ENCODE data around the gene GABRB2.

DNA sequence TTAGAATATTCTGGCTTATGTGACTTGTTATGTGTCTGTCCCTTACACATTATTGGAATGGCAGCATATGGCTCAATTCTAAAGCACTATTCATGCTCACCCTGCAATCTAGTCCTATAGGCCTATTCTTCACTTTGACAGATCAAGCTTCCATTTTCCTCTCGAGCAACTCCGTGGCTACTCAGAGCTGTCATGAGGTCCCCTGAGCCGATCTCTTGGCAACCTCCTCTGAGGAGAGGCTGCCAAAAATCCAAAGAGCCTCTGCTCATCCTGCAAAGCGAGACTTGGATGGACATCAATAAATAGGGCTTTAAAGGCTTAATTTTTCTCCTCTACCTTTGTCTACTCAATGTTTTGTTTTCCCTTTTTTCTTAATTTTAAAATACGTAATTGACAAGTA, 163.8 kb downstream of the GABRB2 start:
- TF ChIP-seq, protein P1, sequence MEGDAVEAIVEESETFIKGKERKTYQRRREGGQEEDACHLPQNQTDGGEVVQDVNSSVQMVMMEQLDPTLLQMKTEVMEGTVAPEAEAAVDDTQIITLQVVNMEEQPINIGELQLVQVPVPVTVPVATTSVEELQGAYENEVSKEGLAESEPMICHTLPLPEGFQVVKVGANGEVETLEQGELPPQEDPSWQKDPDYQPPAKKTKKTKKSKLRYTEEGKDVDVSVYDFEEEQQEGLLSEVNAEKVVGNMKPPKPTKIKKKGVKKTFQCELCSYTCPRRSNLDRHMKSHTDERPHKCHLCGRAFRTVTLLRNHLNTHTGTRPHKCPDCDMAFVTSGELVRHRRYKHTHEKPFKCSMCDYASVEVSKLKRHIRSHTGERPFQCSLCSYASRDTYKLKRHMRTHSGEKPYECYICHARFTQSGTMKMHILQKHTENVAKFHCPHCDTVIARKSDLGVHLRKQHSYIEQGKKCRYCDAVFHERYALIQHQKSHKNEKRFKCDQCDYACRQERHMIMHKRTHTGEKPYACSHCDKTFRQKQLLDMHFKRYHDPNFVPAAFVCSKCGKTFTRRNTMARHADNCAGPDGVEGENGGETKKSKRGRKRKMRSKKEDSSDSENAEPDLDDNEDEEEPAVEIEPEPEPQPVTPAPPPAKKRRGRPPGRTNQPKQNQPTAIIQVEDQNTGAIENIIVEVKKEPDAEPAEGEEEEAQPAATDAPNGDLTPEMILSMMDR (IDR thresholded peaks at IDR 0.05; ENCODE audit: insufficient read depth, low read length), result no peak
- no peak for TF ChIP-seq GABPA (IDR thresholded peaks at IDR 0.05; ENCODE audit: low read depth)
- TF ChIP-seq, protein P2, sequence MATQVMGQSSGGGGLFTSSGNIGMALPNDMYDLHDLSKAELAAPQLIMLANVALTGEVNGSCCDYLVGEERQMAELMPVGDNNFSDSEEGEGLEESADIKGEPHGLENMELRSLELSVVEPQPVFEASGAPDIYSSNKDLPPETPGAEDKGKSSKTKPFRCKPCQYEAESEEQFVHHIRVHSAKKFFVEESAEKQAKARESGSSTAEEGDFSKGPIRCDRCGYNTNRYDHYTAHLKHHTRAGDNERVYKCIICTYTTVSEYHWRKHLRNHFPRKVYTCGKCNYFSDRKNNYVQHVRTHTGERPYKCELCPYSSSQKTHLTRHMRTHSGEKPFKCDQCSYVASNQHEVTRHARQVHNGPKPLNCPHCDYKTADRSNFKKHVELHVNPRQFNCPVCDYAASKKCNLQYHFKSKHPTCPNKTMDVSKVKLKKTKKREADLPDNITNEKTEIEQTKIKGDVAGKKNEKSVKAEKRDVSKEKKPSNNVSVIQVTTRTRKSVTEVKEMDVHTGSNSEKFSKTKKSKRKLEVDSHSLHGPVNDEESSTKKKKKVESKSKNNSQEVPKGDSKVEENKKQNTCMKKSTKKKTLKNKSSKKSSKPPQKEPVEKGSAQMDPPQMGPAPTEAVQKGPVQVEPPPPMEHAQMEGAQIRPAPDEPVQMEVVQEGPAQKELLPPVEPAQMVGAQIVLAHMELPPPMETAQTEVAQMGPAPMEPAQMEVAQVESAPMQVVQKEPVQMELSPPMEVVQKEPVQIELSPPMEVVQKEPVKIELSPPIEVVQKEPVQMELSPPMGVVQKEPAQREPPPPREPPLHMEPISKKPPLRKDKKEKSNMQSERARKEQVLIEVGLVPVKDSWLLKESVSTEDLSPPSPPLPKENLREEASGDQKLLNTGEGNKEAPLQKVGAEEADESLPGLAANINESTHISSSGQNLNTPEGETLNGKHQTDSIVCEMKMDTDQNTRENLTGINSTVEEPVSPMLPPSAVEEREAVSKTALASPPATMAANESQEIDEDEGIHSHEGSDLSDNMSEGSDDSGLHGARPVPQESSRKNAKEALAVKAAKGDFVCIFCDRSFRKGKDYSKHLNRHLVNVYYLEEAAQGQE (IDR thresholded peaks at IDR 0.05; ENCODE audit: insufficient replicate concordance, low read depth), result no peak
- no peak for TF ChIP-seq POLR2AphosphoS5 (IDR thresholded peaks at IDR 0.05; ENCODE audit: low read depth)
- no peak for TF ChIP-seq SPI1 (IDR thresholded peaks at IDR 0.05; ENCODE audit: borderline replicate concordance, low read depth)
